ENCODE data around the gene PCDHA9.

PCDHA9 gene

GRCh38 chr5:140877262-140877581 lies 29.0 kb downstream of the PCDHA9 start:
- no peak for DNase-seq

- no peak for DNase-seq
Observed at GRCh38 chr5:140881889-140882590, 33.9 kb downstream of the PCDHA9 start, which contains the start of gene PCDHA13. TSS of gene PCDHA13 (plus strand) at chr5:140882124. CDS start at chr5:140882269, 145 bp downstream.

- no peak for DNase-seq
Observed at GRCh38 chr5:140882591-140882899, 34.4 kb downstream of the PCDHA9 start.

GRCh38 chr5:140883373-140883772 lies 35.2 kb downstream of the PCDHA9 start:
- no peak for DNase-seq

GRCh38 chr5:140883927-140884697 lies 35.9 kb downstream of the PCDHA9 start:
- no peak for DNase-seq
